KOPT-K1 (cell line): ENCODE data around the gene FLT1.

Source experiments
- H3K27ac ChIP-seq: fragments of 200-600 bp; sonication (generic); 2 replicates; pipeline ENCODE4 v1.5.1; 2016; ENCODE audit warnings: antibody characterized with exemption, mild to moderate bottlenecking, low read depth, low read length; ENCODE audit not compliant: poor library complexity, severe bottlenecking
- H3K36me3 ChIP-seq: fragments of 200-600 bp; sonication (generic); 2 replicates; pipeline ENCODE4 v1.5.1; 2017; ENCODE audit warnings: antibody characterized with exemption, mild to moderate bottlenecking, low read length, moderate library complexity; ENCODE audit not compliant: insufficient read depth
- H3K9me3 ChIP-seq: fragments of 200-600 bp; sonication (generic); 2 replicates; pipeline ENCODE4 v1.5.1; 2017; ENCODE audit warnings: antibody characterized with exemption, low read length, mild to moderate bottlenecking; ENCODE audit not compliant: insufficient read depth, poor library complexity, severe bottlenecking

Gene FLT1

DNA sequence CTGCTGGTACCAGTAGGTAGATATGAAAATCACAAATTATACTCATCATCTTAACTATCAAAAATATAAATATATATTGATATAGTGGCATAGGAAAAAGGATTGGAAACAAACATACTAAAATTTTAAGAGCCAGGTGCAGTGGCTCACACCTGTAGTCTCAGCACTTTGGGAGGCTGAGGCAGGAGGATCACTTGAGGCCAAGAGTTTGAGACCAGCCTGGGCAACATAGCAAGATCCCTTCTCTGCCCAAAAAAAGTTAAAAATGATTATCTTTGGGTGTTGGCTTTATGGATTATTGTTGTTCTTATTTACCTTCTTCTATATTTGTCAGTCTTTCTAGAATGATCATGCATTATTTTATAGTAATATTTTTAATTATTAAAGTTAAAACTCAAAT, 53.4 kb downstream of the FLT1 start:
- H3K9me3 ChIP-seq, result peaks cover 15% of the 10 kb centered on the region
- no peaks in the 10 kb centered on the region; the same call in 1 of the 2 replicates for H3K36me3 ChIP-seq
- H3K27ac ChIP-seq, result peak overlapping the region; percentile 78

GRCh38 chr13:28440774-28441504, 54.0 kb downstream of the FLT1 start:
- peaks cover 9% of the 10 kb centered on the region for H3K9me3 ChIP-seq
- no peaks in the 10 kb centered on the region; the same call in 1 of the 2 replicates for H3K36me3 ChIP-seq
- peak overlapping the region; percentile 78 for H3K27ac ChIP-seq

GRCh38 chr13:28438598-28439334, 56.2 kb downstream of the FLT1 start:
- peaks cover 8% of the 10 kb centered on the region for H3K9me3 ChIP-seq
- peak overlapping the region; percentile 78 for H3K27ac ChIP-seq
- peaks cover 9% of the 10 kb centered on the region; the same call in 1 of the 2 replicates for H3K36me3 ChIP-seq

DNA sequence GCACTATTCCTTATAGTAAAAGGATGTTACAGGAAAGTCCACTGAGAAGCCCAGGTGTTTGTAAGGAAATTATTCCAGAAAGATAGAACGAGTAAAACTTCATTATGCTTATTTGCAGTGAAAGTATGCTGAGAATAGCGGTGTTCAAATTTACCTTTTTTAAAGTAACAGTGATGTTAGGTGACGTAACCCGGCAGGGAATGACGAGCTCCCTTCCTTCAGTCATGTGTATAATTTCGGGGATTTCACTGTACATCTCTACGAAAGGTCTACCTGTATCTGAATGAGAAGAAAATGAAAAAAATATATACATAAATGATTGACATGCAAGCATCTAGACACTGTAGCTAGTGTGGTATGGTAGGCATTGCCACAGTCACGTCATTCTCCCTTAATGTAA, 56.9 kb downstream of the FLT1 start:
- Histone ChIP-seq H3K36me3 (peaks cover 15% of the 10 kb centered on the region; the same call in 1 of the 2 replicates), H3K9me3 (peaks cover 8% of the 10 kb centered on the region), H3K27ac (no peak overlapping the region)

DNA sequence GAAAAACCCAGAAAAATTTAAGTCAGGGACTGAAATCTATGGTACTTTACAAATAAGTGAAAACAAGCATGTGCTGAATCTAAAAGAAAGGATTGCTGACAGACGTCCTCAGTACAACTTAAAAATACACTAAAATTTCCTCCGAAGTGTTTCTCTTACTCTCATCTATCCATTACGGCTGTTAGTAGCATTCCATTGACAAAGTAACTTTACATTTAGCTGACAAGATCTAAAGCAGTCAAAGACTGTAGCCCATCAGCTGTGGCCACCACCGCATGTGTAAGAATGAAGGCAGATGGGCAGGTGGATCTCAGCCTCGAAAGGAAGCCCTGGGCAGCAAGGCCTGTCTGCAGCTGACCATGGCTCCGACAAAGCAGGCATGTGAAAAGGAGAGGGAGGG, 59.0 kb downstream of the FLT1 start:
- peaks cover under 1% of the 10 kb centered on the region for H3K9me3 ChIP-seq
- H3K36me3 ChIP-seq, result peaks cover 20% of the 10 kb centered on the region; the same call in 1 of the 2 replicates
- no peak overlapping the region for H3K27ac ChIP-seq

DNA sequence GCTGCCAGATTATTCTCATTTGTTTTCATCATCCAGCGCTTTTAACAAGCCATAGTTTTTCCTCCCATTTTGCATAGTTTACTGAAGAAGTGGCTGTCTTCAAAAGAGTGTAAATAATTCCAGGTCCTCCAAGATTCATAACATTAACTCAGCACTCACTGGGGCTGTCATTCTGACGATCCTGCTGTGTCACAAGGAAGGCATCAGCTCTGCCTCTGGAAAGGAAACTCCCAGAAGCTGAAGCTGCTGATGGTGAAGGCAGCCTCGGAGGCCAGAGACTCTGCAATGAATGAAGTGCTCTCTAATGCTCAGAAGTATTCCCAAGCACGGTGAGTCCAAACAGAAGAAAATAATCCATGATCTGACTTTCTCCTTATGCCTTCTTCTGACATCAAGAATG, 60.0 kb downstream of the FLT1 start:
- Histone ChIP-seq H3K9me3 (no peaks in the 10 kb centered on the region), H3K27ac (no peak overlapping the region), H3K36me3 (peaks cover 21% of the 10 kb centered on the region; the same call in 1 of the 2 replicates)

- Histone ChIP-seq H3K27ac (no peak overlapping the region), H3K36me3 (peaks cover 27% of the 10 kb centered on the region; the same call in 1 of the 2 replicates), H3K9me3 (no peaks in the 10 kb centered on the region)
Measured at GRCh38 chr13:28432816-28433560, 61.9 kb downstream of the FLT1 start.

DNA sequence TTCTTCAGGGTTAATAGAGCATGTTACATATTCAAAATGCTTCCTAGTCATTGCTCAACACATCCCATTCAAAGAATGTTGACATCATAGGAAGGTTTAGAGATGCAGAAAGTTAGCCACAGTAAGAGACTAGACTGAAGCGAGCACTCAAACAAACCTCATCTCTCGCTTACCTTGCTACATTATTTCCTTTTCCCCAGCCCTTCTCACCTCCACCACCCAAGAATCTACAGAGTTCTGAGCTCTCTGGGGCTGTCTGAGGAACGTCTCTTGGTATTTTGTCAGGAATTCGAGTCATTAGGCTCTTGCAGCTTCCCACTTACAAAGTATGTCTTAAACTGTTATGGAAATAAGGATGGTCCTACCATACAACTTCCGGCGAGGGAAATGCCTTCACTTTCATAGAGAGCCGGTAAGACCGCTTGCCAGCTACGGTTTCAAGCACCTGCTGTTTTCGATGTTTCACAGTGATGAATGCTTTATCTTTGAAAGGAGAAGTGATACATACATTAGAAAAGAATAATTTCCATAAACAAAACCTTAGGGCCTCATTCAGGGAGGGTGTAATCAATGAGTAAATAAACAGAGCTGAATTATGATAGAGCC, 65.1 kb downstream of the FLT1 start:
- Histone ChIP-seq H3K36me3 (peaks cover 43% of the 10 kb centered on the region; the same call in 1 of the 2 replicates), H3K27ac (no peak overlapping the region), H3K9me3 (no peaks in the 10 kb centered on the region)

DNA sequence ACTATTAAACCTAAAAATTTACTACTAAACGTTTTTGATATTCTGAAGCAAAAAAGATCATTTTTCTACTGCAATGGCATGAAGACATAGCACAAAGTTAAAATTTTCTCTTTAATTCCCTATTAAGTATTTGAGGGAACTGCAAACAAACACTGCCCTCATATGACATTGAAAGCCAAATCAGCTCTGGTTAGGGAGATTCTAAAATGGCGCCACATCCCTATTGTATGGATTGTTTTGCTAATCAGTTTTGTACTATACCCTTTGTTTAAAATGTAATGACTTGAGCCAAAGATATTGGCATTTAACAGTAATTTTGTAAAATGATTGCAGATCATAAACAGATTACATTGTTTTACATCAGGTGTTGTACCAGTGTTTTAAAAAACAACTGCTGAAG, 65.8 kb downstream of the FLT1 start:
- Histone ChIP-seq H3K36me3 (peaks cover 43% of the 10 kb centered on the region; the same call in 1 of the 2 replicates), H3K27ac (no peak overlapping the region), H3K9me3 (no peaks in the 10 kb centered on the region)

DNA sequence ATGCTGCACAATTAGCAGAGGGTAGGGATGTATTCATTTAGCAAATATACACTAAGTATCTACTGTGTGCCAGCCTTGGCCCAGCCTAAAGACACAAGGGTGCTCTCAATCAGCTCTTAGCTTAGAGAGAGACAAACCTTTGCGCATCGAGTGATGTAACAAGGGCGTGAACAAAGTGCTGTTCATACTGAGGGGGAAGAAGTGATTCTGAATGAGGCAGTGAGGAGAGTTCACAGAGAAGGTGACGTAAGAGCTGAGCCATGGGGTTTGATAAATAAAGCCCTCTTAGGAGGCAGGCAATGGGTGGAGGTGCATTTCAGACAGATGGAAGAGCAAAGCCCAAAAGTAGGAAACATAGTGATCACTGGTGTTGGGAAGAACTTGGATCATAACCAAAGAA, 68.5 kb downstream of the FLT1 start:
- H3K27ac ChIP-seq, result no peak overlapping the region
- H3K36me3 ChIP-seq, result peaks cover 28% of the 10 kb centered on the region; the same call in 1 of the 2 replicates
- H3K9me3 ChIP-seq, result no peaks in the 10 kb centered on the region

DNA sequence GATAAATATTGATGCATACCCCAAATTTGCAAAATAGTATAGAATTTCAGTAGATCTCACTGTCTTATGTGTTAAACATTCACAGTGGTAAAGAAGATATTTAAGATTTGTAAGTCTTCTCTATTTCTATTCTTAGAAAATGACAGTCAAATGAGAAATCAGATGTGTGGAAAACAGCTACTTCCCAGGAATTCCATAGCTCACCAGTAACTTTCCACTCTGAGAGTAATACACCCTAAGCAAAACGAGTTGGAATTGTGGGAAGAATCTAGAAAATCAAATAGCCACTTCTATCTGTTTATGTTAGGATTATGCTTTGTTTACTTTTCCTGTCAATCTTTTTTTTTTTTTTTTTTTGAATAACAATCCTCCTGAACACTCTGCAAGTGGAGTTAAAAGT, 69.1 kb downstream of the FLT1 start:
- no peak overlapping the region for H3K27ac ChIP-seq
- peaks cover 28% of the 10 kb centered on the region; the same call in 1 of the 2 replicates for H3K36me3 ChIP-seq
- no peaks in the 10 kb centered on the region for H3K9me3 ChIP-seq

- Histone ChIP-seq H3K36me3 (peaks cover 24% of the 10 kb centered on the region; the same call in 1 of the 2 replicates), H3K9me3 (no peaks in the 10 kb centered on the region), H3K27ac (no peak overlapping the region)
Measured at GRCh38 chr13:28424541-28424940, 70.4 kb downstream of the FLT1 start.

GRCh38 chr13:28423010-28423409, 71.9 kb downstream of the FLT1 start:
- H3K36me3 ChIP-seq, result peaks cover 21% of the 10 kb centered on the region; the same call in 1 of the 2 replicates
- peak overlapping the region; percentile 41 for H3K27ac ChIP-seq
- no peaks in the 10 kb centered on the region for H3K9me3 ChIP-seq

GRCh38 chr13:28421676-28422410, 73.1 kb downstream of the FLT1 start:
- Histone ChIP-seq H3K36me3 (peaks cover 11% of the 10 kb centered on the region; the same call in 1 of the 2 replicates), H3K27ac (no peak overlapping the region), H3K9me3 (no peaks in the 10 kb centered on the region)
